ENCODE data around the gene OR10AD1.

The OR10AD1 gene

DNA sequence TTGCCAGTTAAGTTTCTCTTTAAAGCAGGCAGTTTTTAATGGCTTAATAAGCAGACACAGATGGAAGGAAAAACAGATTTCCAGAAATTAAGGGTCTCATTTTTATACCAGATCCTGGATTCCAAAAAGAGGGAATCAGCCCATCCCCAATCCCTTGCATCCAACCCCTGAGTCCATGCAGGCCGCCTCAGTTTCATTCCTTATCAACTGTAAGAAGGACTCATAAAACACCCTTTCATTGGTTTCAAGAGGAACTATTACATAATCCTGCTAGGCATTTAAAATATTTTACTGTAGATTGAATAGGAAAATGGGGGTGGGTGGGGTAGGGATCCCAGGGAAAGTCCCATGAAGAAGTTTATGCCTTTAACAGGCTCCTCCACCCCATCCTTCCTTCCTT, 10.2 kb downstream of the OR10AD1 start:
- DNase-seq (ENCODE audit: low read depth, low spot score): no peak

GRCh38 chr12:48191096-48191495, 12.0 kb downstream of the OR10AD1 start:
- no peak overlapping the region for H3K27ac ChIP-seq
- DNase-seq (ENCODE audit: low read depth, low spot score): no peak

More for the DNA sequence above, 10.2 kb downstream of the OR10AD1 start:
- no peak overlapping the region for H3K27ac ChIP-seq

GRCh38 chr12:48189331-48190125, 13.6 kb downstream of the OR10AD1 start:
- no peak for DNase-seq (ENCODE audit: low read depth, low spot score)
- no peak overlapping the region for H3K27ac ChIP-seq

- no peak for DNase-seq (ENCODE audit: low read depth, low spot score)
- H3K27ac ChIP-seq: no peak overlapping the region
These were observed 15.0 kb downstream of the OR10AD1 start for GRCh38 chr12:48187916-48188695.

GRCh38 chr12:48185181-48185919, 17.7 kb downstream of the OR10AD1 start:
- no peak overlapping the region for H3K27ac ChIP-seq
- no peak for DNase-seq (ENCODE audit: low read depth, low spot score)

DNA sequence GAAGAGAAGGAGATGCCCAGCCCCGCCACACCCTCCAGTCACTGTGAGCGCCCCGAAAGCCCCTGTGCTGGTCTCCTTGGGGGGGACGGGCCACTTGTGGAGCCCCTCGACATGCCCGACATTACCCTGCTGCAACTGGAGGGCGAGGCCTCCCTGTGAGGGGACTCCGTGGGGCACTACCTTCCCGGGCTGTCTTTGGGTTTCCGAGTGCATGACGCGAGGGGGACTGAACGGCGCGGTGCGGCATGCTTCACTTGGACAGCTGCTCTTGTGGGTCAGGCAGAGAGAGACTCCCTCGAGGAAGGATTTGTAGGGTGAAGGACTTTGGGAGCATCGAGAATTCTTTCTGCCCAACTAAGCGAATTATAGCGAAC, 18.6 kb downstream of the OR10AD1 start:
- no peak for DNase-seq (ENCODE audit: low read depth, low spot score)
- H3K27ac ChIP-seq: no peak overlapping the region

GRCh38 chr12:48183876-48184548, 19.1 kb downstream of the OR10AD1 start:
- H3K27ac ChIP-seq: no peak overlapping the region
- DNase-seq (ENCODE audit: low read depth, low spot score): no peak

- no peak within 1 kb of the TSS for H3K27ac ChIP-seq
- DNase-seq (ENCODE audit: low read depth, low spot score): no peak
These were observed 19.8 kb downstream of the OR10AD1 start, which contains the start of gene CCDC184 for GRCh38 chr12:48183091-48183875. Gene CCDC184 (plus strand): TSS chr12:48183644. CDS start chr12:48184123, 479 bp downstream.

DNA sequence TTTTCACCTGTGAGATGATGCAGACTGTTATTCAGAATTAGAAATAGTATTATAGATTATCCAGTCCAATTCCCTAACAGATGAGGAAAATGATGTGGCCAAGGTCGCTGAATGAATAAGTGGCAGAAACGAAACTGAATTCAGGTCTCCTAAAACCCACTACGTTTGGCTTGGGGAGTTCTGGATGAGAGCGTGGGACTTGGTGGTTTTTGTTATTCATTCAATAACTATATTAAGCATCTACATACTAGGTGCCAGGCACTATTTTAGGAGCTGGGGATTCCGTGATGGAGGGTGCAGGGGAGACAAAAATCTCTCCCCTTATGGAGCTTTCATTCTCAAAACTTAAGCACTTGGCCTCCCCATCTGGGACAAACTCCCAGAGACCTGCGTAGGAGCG, 20.5 kb downstream of the OR10AD1 start:
- H3K27ac ChIP-seq: no peak overlapping the region

GRCh38 chr12:48180857-48181495, 22.1 kb downstream of the OR10AD1 start:
- DNase-seq (ENCODE audit: low read depth, low spot score): no peak
- H3K27ac ChIP-seq: no peak overlapping the region

More for the DNA sequence above, 20.5 kb downstream of the OR10AD1 start:
- no peak for DNase-seq (ENCODE audit: low read depth, low spot score)

GRCh38 chr12:48180424-48180823, 22.7 kb downstream of the OR10AD1 start:
- H3K27ac ChIP-seq: no peak overlapping the region
- DNase-seq (ENCODE audit: low read depth, low spot score): no peak

DNA sequence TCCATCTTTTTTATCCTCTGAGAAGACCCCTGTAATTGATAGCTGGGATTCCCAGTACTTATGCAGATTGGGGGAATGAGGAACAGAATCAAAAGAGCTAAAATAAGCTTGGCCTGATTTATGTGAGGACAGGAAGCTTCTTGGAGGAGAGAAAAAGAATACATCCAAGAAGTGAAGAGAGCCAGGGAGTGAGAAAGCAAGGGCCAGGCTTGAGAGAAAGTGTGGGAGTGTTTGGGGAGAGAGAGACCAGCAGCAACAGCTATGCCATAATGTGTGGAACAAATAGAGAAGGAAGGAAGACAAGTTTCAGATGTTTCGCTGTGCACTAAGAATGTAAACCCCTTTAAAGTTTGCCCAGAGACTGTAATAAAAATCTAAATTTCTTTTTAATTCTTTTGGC, 23.6 kb downstream of the OR10AD1 start:
- DNase-seq (ENCODE audit: low read depth, low spot score): no peak
- no peak overlapping the region for H3K27ac ChIP-seq

- DNase-seq (ENCODE audit: low read depth, low spot score): no peak
- H3K27ac ChIP-seq: no peak overlapping the region
These were observed 25.1 kb downstream of the OR10AD1 start for GRCh38 chr12:48177982-48178381.

GRCh38 chr12:48176417-48176751, 26.7 kb downstream of the OR10AD1 start:
- H3K27ac ChIP-seq: no peak overlapping the region
- no peak for DNase-seq (ENCODE audit: low read depth, low spot score)

GRCh38 chr12:48175613-48176416, 27.3 kb downstream of the OR10AD1 start:
- DNase-seq (ENCODE audit: low read depth, low spot score): no peak
- H3K27ac ChIP-seq: no peak overlapping the region

DNA sequence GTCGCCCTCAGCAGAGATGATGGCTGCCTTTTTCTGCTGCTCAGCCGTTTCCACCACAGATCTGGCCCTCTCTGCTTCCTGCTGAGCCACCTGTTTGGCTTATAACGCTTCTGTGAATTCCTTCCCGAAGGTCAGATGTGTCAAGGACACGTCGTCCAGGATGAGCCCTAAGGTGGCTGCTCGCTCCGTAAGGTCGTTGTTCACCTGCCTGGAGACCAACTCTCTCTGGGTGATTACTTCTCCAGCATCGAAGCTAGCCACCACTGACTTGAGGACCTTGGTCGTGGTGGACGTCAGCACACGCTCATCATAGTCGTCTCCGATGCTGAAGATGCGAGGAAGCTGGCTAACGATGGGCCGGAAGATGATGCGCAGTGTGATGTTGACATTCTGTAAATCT, 34.1 kb downstream of the OR10AD1 start:
- DNase-seq (ENCODE audit: low read depth, low spot score): no peak
- H3K27ac ChIP-seq: no peak overlapping the region

- no peak for DNase-seq (ENCODE audit: low read depth, low spot score)
These were observed 37.8 kb downstream of the OR10AD1 start for GRCh38 chr12:48165089-48165981.

More at GRCh38 chr12:48165089-48165981, 37.8 kb downstream of the OR10AD1 start:
- no peak overlapping the region for H3K27ac ChIP-seq

All from epithelial cell of prostate (primary cell).